Middle frontal gyrus (tissue), 1 donor: ENCODE results near the gene HEXIM2.

ENCODE experiments used
- DNase-seq: peaks from one replicate; pipeline ENCODE4 v3.0.0-alpha.2; 2015; ENCODE audit warnings: low spot score; ENCODE audit errors: extremely low spot score

Gene HEXIM2

GRCh38 chr17:45127548-45128300, 34.0 kb upstream of the HEXIM2 start:
- no peak for DNase-seq

- DNase-seq: no peak
Measured at GRCh38 chr17:45128331-45128730, 33.3 kb upstream of the HEXIM2 start.

GRCh38 chr17:45128989-45129388, 32.7 kb upstream of the HEXIM2 start:
- DNase-seq: no peak

GRCh38 chr17:45129426-45129939, 32.2 kb upstream of the HEXIM2 start:
- no peak for DNase-seq

- DNase-seq: no peak
Measured at GRCh38 chr17:45129940-45130680, 31.6 kb upstream of the HEXIM2 start.

GRCh38 chr17:45130681-45131615, 30.7 kb upstream of the HEXIM2 start:
- DNase-seq: no peak

- DNase-seq: no peak
Measured at GRCh38 chr17:45131616-45132319, 29.9 kb upstream of the HEXIM2 start.

GRCh38 chr17:45132320-45132571, 29.4 kb upstream of the HEXIM2 start, which contains the start of gene PLCD3:
TSS of gene PLCD3 (minus strand) at chr17:45132515. CDS start at chr17:45132410, 105 bp downstream.
- no peak for DNase-seq

GRCh38 chr17:45132572-45133463, 28.9 kb upstream of the HEXIM2 start:
- DNase-seq: no peak

GRCh38 chr17:45135192-45135977, 26.3 kb upstream of the HEXIM2 start, which contains the start of gene ACBD4:
TSS of gene ACBD4 (plus strand) at chr17:45135687. CDS start at chr17:45136145, 458 bp downstream.
- peak; percentile 91 for DNase-seq

GRCh38 chr17:45135978-45136791, 25.5 kb upstream of the HEXIM2 start:
- DNase-seq: no peak

GRCh38 chr17:45136846-45137560, 24.7 kb upstream of the HEXIM2 start:
- no peak for DNase-seq

- no peak for DNase-seq
Measured at GRCh38 chr17:45137561-45138305, 23.9 kb upstream of the HEXIM2 start.

- no peak for DNase-seq
Measured at GRCh38 chr17:45138911-45139532, 22.7 kb upstream of the HEXIM2 start.

- no peak for DNase-seq
Measured at GRCh38 chr17:45139533-45139920, 22.1 kb upstream of the HEXIM2 start.

- no peak for DNase-seq
Measured at GRCh38 chr17:45143094-45143670, 18.5 kb upstream of the HEXIM2 start.
